Neural crest cell (in vitro differentiated cells): ENCODE results near the gene NR2F2. TPM values are rescaled to one million over a fixed set of nuclear protein-coding genes. Genes with fewer than 3 reads are reported as not detected.
A peak's percentile ranks its signal among the peaks of the same experiment; 100 is the strongest.

Experiments
- DNase-seq: peaks from one replicate; pipeline ENCODE4 v3.0.0; 2021; ENCODE audit warnings: low read depth, mixed read lengths, low spot score
- H3K27ac Mint-ChIP-seq: one replicate; pipeline ENCODE4 v1.8.0; 2021; ENCODE audit warnings: mild to moderate bottlenecking, mixed read lengths; ENCODE audit not compliant: unreplicated experiment
- H3K27me3 Mint-ChIP-seq: 2 replicates; pipeline ENCODE4 v1.8.0; 2021; ENCODE audit warnings: low read depth, mild to moderate bottlenecking, mixed read lengths
- H3K36me3 Mint-ChIP-seq: 2 replicates; pipeline ENCODE4 v1.8.0; 2021; ENCODE audit warnings: low read depth, mild to moderate bottlenecking, mixed read lengths
- H3K4me1 Mint-ChIP-seq: 2 replicates; pipeline ENCODE4 v1.8.0; 2021; ENCODE audit warnings: mixed read lengths
- H3K4me3 Mint-ChIP-seq: one replicate; pipeline ENCODE4 v1.8.0; 2021; ENCODE audit warnings: mild to moderate bottlenecking, mixed read lengths
- H3K9me3 Mint-ChIP-seq: 2 replicates; pipeline ENCODE4 v1.8.0; 2021; ENCODE audit warnings: mixed read lengths
- total RNA-seq: library from RNA; stranded (reverse); gene quantifications from 2 replicates; pipeline ENCODE4 v1.2.1, GENCODE V29; 2021
- TF ChIP-seq, protein P1 (sequence below): fragments of 200-600 bp; sonication (generic); conservative IDR thresholded peaks from 2 replicates; pipeline ENCODE4 v1.5.0; 2021; ENCODE audit warnings: antibody characterized with exemption, mild to moderate bottlenecking

NR2F2 gene
- total RNA-seq, 1 donor from 2014 or later: 147 TPM

DNA sequence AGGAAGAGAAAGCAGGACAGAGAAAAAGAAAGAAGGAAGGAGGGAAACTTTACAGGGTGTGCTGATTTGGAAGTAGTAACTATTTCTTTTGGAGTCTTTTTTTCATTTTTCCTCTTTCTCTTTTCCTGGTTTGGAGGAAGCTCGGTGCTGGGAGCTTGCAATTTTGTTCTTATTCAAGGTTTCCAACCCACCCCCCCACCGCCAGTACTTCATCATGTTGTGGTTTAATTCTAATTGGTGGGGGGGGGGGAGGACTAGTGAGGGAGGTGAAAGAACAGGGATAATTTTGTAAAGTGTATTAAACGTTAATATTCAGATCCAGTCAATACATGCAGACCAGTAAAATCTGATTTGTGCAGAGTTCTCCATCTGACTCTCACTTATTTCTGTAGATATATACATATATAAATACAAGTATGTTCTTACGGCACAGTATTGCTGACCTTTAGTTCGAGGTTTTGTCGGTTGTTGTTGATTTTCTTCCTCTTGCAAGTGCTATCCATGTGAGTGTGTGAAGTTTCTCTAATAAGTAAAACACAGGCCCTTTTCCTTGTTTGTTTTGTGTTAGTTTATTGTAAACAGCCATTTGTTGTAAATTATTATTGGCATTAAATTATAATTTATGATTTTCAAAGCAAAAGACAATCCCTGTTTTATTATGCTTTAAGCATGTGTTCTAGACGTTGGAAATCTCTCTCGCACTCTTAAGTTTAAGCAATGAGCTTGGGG, 9.3 kb downstream of the NR2F2 start:
- H3K27me3 Mint-ChIP-seq: peaks cover 94% of the 10 kb centered on the region
- peaks cover 77% of the 10 kb centered on the region for H3K36me3 Mint-ChIP-seq
- TF ChIP-seq, protein P1, sequence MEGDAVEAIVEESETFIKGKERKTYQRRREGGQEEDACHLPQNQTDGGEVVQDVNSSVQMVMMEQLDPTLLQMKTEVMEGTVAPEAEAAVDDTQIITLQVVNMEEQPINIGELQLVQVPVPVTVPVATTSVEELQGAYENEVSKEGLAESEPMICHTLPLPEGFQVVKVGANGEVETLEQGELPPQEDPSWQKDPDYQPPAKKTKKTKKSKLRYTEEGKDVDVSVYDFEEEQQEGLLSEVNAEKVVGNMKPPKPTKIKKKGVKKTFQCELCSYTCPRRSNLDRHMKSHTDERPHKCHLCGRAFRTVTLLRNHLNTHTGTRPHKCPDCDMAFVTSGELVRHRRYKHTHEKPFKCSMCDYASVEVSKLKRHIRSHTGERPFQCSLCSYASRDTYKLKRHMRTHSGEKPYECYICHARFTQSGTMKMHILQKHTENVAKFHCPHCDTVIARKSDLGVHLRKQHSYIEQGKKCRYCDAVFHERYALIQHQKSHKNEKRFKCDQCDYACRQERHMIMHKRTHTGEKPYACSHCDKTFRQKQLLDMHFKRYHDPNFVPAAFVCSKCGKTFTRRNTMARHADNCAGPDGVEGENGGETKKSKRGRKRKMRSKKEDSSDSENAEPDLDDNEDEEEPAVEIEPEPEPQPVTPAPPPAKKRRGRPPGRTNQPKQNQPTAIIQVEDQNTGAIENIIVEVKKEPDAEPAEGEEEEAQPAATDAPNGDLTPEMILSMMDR: no peak
- peaks cover 93% of the 10 kb centered on the region for H3K4me1 Mint-ChIP-seq
- peak overlapping the region; percentile 99 for H3K27ac Mint-ChIP-seq
- H3K4me3 Mint-ChIP-seq: peak overlapping the region; percentile 96
- DNase-seq: no peak
- H3K9me3 Mint-ChIP-seq: no peaks in the 10 kb centered on the region

DNA sequence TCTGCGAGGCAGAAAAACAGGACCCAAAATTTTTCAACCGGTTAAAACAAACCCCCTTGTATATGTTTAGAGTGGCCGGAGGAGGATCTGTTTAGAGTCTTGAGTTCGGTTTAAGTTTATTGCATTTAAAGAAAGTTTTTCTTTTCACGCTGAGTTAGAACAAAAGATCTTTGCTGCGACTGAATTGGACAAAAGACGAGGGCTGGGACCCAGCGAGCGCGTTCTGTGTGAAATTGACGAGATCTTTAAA, 9.8 kb downstream of the NR2F2 start:
- H3K9me3 Mint-ChIP-seq: no peaks in the 10 kb centered on the region
- H3K4me3 Mint-ChIP-seq: peak overlapping the region; percentile 96
- TF ChIP-seq, protein P1: no peak
- peaks cover 93% of the 10 kb centered on the region for H3K27me3 Mint-ChIP-seq
- no peak for DNase-seq
- peaks cover 93% of the 10 kb centered on the region for H3K4me1 Mint-ChIP-seq
- peaks cover 74% of the 10 kb centered on the region for H3K36me3 Mint-ChIP-seq
- H3K27ac Mint-ChIP-seq: peak overlapping the region; percentile 99

DNA sequence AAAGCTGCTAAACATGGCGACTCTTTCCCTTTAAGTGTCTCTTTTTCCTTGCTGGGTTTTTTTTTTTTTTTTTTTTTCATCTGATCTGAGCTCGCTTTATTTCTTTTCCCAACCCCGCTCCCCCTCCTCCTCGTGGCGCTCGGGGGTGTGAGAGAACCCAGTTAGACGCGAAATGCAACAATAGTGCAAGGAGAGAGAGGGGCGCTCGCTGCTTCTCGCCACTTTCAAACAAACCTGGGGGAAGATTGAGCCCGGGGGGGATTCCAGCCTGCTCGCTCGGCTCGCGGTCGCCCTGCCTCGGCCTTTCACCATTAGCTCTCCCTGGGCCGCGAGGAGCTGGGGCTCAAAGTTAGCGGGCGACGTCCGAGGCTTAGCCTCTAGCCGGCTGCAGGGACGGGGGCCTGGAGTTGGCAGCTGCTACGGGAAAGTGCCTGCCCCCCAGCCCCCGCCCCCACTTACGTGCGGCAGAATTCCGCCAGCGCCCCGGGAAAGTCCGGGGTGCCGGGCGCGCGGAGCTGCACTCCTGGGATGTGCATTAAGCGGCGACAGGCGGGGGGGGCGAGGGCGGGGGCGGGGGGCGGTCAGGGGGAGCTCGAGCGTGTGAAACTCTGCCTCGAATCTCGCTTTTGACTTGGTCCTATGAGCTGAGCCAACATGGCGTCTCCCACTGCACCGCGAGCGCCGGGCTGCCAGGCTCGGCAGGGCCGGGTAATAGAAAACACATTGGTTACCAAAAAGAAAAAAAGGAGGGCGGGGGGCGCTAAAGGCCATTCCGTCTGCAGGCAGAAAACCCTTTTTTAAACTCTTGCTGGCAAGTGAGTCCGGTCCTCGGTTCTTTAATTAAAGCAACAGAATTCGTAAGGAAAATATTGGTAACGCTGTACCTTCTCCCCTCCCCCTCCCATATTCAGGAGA, 10.4 kb downstream of the NR2F2 start:
- Mint-ChIP-seq H3K27me3 (peaks cover 90% of the 10 kb centered on the region), H3K36me3 (peaks cover 71% of the 10 kb centered on the region), H3K27ac (peak overlapping the region; percentile 99), H3K9me3 (no peaks in the 10 kb centered on the region), H3K4me3 (peak overlapping the region; percentile 96), H3K4me1 (peaks cover 93% of the 10 kb centered on the region)
- peak; percentile 58 for DNase-seq
- TF ChIP-seq, protein P1: no peak

DNA sequence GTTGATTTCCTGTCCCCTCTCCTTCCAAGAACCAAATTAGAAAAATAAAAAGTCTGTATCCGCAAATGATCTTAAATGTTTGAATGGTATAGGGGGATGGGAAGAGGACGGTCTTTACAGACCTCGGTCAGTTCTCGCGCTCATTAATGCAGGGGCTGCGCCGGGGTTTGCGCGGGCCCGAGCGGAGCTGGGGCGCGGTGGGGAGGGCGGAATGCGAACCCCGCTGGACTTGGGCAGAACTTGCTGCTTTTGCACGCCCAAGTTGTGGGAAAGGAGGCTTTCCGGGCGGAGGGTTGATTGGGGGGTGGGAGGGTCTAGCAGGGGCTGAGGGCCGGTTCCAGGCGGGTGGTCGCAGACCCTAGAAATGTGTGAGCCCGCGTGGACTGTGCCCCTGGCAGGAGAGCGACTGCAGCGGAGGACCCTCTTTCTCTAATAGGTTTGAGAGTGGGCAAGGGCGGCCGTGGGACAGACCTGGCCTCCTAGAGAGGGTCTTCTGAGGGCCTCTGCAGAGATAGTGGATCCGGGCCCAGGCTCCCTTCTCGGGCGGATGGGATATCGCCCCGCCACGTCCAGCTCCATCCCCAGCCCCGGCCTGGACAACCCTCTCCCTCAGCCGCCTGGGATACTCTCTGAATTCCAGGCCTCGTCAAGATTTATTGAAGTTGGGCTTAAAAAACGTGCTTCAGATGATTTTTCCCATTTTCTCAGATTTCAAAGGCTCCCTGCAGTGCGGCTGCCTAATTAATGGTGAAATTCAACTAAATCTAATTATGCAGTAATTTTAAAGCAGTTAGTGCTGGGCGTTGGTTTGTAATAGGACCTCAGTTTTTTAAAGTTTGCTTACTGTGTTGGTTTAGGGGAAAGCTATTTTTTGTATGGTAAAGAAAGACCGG, 11.3 kb downstream of the NR2F2 start:
- TF ChIP-seq, protein P1: no peak
- Mint-ChIP-seq H3K27me3 (peaks cover 87% of the 10 kb centered on the region), H3K4me1 (peaks cover 93% of the 10 kb centered on the region), H3K9me3 (no peaks in the 10 kb centered on the region), H3K4me3 (peak overlapping the region; percentile 96), H3K27ac (peak overlapping the region; percentile 98), H3K36me3 (peaks cover 62% of the 10 kb centered on the region)
- DNase-seq: no peak

DNA sequence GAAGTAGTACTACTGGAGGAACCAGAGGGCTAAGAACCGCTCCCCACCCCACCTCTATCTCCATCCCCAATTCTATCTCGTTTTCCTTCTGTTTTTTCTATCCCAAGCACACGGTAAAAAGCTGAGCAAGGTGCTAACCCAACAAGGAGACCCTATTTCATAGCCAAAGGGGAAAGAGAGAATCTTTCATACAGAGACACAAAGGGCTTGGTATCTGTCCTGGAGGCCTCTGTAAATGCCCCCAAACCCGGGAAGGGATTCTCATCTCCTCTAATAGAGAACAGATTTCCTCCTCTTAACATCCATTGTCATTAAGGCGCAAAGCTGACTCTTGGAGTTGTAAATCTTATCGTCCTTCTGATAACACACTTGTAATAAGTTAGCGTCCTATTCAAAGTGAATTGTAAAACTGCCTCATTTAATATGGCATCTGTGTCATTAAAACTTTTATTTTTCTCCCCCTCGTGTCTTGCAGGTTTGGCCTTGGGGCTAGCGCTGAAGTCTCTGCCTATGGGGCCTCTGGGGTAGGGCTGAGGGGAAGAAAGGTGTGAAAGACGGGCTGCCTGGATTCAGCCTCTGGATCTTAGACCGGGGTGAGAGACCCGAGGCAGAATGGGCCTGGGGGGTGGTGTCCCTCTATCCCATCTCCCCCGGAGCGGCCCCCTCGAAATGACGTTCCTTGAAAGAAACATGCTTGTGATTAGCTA, 12.1 kb downstream of the NR2F2 start:
- Mint-ChIP-seq H3K4me1 (peaks cover 94% of the 10 kb centered on the region), H3K36me3 (peaks cover 56% of the 10 kb centered on the region), H3K27ac (peak overlapping the region; percentile 98), H3K27me3 (peaks cover 86% of the 10 kb centered on the region), H3K4me3 (peak overlapping the region; percentile 96), H3K9me3 (no peaks in the 10 kb centered on the region)
- DNase-seq: no peak
- TF ChIP-seq, protein P1: no peak
